ENCODE measurements around the gene NHSL2.
A peak's percentile ranks its signal among the peaks of the same experiment; 100 is the strongest.

Gene NHSL2

DNA sequence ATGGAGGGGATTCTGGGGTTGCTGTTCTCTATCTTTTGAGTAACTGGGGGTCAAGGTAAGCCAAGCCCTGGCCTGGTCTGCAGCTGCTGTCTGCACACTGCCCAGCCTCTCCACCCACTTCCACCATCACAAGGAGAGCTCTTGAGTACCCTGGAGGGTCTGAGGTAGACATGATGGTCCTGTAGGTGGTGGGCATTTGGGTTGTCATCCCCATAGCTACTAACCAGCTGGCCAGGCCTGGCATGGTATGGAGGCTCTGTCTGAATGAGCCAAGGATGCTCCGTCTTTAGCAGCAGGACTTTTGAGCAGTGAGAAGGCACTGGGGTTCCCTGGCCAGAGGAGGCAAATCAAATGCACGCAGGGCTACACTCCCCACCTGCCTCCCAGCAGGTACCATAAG, 82.7 kb downstream of the NHSL2 start:
- DNase-seq: no peak

- no peak for DNase-seq
These were observed 84.0 kb downstream of the NHSL2 start for GRCh38 chrX:71994601-71995000.

- no peak for DNase-seq
These were observed 84.5 kb downstream of the NHSL2 start for GRCh38 chrX:71995122-71995521.

DNA sequence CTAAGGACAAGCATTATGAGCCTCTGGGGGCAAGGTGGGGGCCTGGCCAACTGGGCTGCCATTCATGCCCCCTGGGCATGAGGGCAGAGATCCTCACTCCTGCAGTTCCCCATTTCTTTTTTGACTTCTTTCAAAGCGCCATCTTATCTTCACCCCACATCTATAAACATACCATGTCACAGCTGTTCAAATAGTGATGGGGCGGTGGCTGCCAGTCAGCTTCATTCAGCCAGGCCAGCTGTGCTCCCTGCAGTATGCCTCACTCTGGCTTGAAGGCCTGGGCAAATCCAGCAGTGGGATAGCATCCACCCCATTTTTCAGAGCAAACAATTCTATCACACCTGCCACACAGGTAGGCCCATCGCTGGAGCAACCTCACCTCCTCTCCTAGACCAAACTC, 85.5 kb downstream of the NHSL2 start:
- no peak for DNase-seq

DNA sequence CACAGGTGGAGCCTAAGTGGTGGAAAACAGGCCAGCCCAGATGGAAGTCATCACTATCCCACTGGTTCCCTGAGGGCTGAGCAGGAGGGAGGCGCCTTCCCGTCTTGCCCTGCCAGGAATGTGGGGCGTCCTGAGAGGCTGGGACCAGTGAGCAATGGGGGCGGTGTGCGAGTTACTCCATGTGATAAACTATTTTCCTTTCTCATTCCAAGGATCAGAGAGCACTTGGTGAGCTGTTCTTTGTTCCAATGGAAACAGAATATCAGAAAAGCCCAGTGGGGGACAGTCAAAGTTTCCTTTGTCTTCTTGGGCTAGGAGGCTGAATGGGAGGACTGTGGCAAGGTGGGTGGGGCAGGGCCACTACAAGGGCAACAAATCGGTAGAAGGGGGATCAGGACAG, 86.2 kb downstream of the NHSL2 start:
- DNase-seq: no peak

GRCh38 chrX:71997320-71997719, 86.7 kb downstream of the NHSL2 start:
- DNase-seq: no peak

- DNase-seq: peak in 3 of 5 donors; percentile 19 to 24 (median 23)
These were observed 88.3 kb downstream of the NHSL2 start for GRCh38 chrX:71998836-71999509.

DNA sequence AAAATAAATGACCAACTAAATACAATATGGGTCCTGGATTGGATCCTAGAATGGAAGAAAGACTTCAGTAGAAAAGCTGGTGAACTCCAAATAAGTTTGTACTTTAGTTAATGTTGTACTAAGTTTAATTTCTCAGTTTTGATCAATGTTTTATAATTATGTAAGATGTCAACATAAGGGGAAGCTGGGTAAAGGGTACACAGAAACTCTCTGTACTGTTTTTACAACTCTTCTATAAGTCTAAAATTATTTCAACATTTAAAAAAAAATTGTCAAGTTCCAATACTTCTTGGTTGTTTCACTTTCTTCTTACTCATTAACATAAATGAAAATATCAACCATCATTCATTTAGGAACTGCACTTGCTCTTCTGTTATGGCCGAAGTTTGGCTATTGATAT, 88.9 kb downstream of the NHSL2 start:
- DNase-seq: no peak

DNA sequence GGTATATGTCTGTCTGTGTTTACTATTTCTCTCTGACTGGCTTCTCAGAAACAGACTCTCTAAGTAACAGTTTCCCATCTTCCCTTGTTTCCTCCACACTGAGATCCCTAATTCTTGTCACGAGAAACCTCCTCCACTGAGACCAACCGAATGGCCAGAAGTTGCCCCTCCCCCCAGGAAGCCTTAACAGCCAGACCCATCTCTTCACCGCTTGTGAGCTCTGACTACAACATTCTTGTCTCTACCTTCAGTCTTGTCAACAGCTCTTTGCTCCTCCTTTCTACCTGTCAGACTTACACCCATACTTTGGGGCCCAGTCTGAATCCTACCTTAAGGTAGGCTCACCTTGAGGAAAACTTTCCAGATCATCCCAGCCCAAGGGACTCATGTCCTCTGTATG, 90.8 kb downstream of the NHSL2 start:
- no peak for DNase-seq

- no peak for DNase-seq
These were observed 91.3 kb downstream of the NHSL2 start for GRCh38 chrX:72001906-72002305.

DNA sequence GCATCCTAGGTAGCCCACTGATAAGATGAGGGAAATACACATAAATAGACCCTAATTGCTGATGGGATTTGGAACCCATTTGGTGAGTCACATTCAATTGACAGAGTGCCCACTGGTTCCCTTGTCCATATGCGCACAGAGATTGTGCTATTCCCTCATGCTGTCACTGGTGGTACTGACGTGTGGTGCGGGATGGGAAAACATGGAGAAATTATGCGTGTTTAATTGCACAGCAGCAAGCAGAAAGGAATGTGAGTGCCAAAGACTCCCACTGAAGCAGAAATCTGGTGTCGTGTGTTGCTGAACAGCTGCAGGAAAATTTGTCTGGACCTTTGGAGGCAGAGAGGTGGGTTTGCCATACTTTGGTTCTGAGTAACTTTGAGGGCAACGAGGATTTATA, 92.2 kb downstream of the NHSL2 start:
- no peak for DNase-seq

GRCh38 chrX:72003811-72004750, 93.4 kb downstream of the NHSL2 start:
- no peak for DNase-seq

DNA sequence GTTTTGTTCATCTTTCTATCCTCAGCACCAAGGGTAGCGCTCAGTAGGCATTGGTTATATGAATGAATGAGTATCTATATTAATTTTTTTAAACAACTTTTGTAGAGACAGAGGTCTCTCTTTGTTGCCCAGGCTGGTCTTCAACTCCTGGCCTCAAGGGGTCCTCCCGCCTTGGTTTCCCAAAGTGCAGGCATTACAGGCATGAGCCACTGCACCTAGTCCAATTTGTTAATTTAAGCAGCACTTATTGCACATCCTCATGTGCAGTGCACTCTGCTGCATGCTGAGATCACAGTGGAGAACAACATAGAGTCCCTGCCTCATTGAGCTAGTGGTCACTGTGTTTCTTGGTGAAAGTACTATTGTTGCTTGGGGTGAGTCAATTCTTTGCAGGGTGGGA, 94.4 kb downstream of the NHSL2 start:
- no peak for DNase-seq

GRCh38 chrX:72006461-72006860, 95.8 kb downstream of the NHSL2 start:
- no peak for DNase-seq

DNA sequence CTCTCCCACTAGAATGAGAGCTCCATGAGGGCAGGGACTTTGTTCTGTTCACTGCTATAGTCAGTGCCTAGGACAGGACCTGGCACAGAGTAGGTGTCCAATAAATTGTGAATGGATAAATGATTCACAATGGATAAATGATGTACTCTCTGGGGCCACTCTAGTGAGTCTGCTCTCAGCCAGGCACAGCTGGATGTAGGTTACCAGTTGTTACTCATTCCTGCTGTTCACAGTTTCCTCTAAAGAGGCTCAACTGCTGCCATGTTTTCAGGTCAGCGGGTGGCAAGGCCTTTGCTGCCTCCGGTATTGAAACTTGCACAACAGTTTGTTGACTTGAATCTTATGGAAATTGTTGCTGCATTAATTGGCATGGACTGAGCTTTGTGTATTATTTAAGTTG, 99.1 kb downstream of the NHSL2 start:
- DNase-seq: no peak

- no peak for DNase-seq
These were observed 101.1 kb downstream of the NHSL2 start for GRCh38 chrX:72011734-72012133.

DNA sequence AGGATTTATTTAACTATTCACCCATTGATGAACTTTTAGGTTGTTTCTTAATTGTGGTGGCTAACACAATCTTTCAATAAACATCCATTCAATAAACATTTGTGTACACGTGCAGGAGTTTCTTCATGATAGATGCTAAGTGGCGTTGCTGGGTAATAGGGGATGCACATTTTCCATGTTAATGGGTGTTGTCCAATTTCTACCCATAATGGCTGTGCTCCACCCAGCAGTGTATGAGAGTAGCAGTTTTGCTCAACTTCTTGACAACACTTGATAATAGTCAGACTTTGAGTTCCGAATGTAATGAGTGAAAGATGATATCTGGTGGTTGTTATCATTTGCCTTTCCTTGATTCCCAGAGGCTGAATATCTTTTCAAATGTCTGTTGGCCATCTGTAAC, 104.7 kb downstream of the NHSL2 start:
- no peak for DNase-seq

DNA sequence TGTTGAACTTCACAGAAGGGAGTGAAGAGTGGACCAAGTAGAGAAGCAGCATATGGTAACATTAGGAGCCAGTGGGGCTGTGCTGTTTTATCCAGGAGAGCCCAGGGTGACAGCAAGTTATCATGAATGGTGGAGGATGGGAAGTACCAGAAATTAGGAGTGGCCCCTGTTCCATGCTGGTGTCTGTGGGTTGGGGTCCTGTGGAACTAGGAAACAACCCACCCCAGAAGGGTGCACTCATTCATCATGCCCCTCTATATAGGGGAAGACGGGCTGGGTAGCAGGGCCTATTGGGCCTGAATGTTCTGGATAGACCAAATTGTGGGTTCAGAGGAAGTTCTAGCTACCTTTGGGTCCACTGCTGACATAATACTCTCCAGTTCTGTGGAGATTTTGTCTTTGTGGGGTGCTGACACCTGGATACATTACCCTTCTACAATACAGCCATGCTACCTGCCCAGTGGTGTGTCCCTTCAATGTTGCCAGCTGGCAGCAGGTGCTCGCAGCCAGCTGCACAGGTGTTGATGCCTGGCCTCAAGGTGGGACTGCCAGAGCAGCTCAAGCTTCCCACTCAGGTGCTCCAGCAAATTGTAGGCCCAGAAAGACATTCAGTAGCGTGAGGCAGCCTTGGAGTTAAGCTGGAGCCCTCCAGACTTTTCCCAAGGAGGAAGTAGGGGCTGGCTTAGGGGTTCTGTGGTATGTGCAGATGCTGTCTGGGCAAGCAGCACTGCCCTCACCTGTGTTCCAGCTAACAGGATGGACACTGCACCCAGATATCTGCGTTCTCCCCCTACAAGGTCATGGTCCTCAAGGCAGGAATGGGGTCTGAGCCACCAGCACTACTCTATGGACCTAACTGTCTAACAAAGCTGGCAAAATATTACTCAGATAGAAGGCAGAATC, 106.5 kb downstream of the NHSL2 start:
- no peak for DNase-seq

- peak; percentile 62 to 82 (median 72) for DNase-seq
These were observed 107.8 kb downstream of the NHSL2 start for GRCh38 chrX:72018277-72019112.

- DNase-seq: no peak
These were observed 108.8 kb downstream of the NHSL2 start for GRCh38 chrX:72019487-72019886.

DNA sequence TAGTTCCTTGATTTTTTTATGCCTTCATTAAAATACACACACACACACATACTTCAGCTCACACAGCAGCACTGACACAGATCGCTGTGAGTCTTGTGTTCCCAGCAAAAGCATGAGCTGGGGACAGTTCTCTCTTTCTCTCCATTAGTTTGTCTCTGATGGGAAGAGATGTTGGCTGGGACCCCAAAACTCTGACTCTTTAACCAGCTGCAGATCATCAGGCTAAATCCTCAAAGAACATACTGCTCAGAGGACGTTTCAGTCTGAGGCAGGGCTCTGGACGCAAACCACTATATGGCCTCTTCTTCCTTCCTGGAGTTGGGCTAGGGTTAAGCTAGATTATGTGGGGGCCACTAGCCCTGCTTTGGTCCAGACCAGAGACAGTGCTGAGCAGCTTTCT, 109.6 kb downstream of the NHSL2 start:
- DNase-seq: no peak

DNA sequence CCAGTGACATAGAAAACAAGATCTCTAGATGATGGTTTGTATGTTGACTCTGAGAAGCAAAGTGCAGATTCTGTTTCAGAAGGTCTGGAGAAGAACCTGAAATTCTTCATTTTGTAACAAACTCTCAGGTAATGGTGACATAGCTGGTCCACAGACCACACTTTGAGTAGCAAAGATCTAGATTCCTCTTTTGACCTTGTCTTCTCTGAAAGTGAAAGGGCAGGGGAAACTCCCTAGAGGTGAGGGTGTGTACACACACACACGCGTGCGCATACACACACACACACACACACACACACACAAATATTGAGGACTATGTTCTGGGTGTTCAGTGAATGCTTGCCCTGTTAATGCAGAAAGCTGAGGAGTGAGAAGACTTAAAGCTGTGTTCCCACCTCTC, 110.1 kb downstream of the NHSL2 start:
- DNase-seq: no peak
